Kidney epithelial cell (primary cell): Measurements from ENCODE around the gene S100A13. TPM values are rescaled to one million over a fixed set of nuclear protein-coding genes. Genes with fewer than 3 reads are reported as not detected.

Source experiments
- DNase-seq: peaks from one replicate; pipeline ENCODE4 v3.0.0-alpha.2; 2010; ENCODE audit warnings: low read depth
- H3K27me3 ChIP-seq: 2 replicates; pipeline ENCODE4 v1.6.0; 2011; ENCODE audit warnings: low read length; ENCODE audit not compliant: control insufficient read depth, insufficient read depth
- H3K36me3 ChIP-seq: 2 replicates; pipeline ENCODE4 v1.5.1; 2011; ENCODE audit warnings: low read length; ENCODE audit not compliant: control insufficient read depth, insufficient read depth
- H3K4me3 ChIP-seq: 2 replicates; pipeline ENCODE4 v1.5.1; 2011; ENCODE audit warnings: low read depth, mild to moderate bottlenecking, control low read depth, low read length
- total RNA-seq: library from RNA; depleted of rRNA; stranded (reverse); fragments of >200 nt; gene quantifications from 2 replicates; pipeline ENCODE4 v1.2.3, GENCODE V29; 2015
- TF ChIP-seq, protein P1 (sequence below): IDR thresholded peaks from 2 replicates; pipeline ENCODE4 v1.5.1; 2011; ENCODE audit warnings: mild to moderate bottlenecking, moderate library complexity, low read length, control low read depth, inconsistent platforms; ENCODE audit not compliant: insufficient read depth, poor library complexity, severe bottlenecking

S100A13 gene
- total RNA-seq, 1 donor from 2014 or later, result 171 TPM

- DNase-seq, result no peak
Observed at GRCh38 chr1:153608089-153608682, 19.1 kb downstream of the S100A13 start.

DNA sequence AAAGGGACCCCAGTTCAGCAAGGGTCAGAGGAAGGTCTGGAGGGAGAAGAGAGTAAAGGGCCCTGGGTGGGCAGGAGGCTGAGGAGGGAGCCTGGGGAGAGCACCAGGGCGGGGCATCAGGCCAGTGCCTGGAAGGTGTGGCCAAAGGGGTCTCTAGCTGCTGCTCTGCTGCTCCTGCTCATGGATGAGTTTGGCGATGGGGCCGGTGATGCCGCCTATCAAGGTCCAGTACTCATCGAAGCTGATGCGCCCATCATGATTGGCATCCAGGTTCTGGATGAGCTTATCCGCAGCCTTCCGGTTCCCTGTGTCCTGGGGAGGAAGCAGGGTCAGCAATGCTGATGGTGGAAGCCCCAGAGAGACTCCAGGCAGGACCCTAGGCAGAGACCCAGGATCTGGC, 19.9 kb downstream of the S100A13 start:
- Histone ChIP-seq H3K27me3 (no peaks in the 10 kb centered on the region), H3K4me3 (no peak overlapping the region), H3K36me3 (peaks cover 3% of the 10 kb centered on the region)
- no peak for DNase-seq
- TF ChIP-seq, protein P1, sequence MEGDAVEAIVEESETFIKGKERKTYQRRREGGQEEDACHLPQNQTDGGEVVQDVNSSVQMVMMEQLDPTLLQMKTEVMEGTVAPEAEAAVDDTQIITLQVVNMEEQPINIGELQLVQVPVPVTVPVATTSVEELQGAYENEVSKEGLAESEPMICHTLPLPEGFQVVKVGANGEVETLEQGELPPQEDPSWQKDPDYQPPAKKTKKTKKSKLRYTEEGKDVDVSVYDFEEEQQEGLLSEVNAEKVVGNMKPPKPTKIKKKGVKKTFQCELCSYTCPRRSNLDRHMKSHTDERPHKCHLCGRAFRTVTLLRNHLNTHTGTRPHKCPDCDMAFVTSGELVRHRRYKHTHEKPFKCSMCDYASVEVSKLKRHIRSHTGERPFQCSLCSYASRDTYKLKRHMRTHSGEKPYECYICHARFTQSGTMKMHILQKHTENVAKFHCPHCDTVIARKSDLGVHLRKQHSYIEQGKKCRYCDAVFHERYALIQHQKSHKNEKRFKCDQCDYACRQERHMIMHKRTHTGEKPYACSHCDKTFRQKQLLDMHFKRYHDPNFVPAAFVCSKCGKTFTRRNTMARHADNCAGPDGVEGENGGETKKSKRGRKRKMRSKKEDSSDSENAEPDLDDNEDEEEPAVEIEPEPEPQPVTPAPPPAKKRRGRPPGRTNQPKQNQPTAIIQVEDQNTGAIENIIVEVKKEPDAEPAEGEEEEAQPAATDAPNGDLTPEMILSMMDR, result no peak

More at GRCh38 chr1:153608089-153608682, 19.1 kb downstream of the S100A13 start:
- TF ChIP-seq, protein P1, result no peak
- Histone ChIP-seq H3K4me3 (peak overlapping the region; percentile 56), H3K36me3 (peaks cover 3% of the 10 kb centered on the region), H3K27me3 (no peaks in the 10 kb centered on the region)

GRCh38 chr1:153606194-153606593, 21.1 kb downstream of the S100A13 start:
- peaks cover 3% of the 10 kb centered on the region for H3K36me3 ChIP-seq
- TF ChIP-seq, protein P1, result no peak
- no peak for DNase-seq
- no peaks in the 10 kb centered on the region for H3K27me3 ChIP-seq
- H3K4me3 ChIP-seq, result no peak overlapping the region

GRCh38 chr1:153602749-153603148, 24.6 kb downstream of the S100A13 start:
- DNase-seq, result no peak
- Histone ChIP-seq H3K4me3 (no peak overlapping the region), H3K36me3 (peaks cover 3% of the 10 kb centered on the region), H3K27me3 (no peaks in the 10 kb centered on the region)
- TF ChIP-seq, protein P1, result no peak

DNA sequence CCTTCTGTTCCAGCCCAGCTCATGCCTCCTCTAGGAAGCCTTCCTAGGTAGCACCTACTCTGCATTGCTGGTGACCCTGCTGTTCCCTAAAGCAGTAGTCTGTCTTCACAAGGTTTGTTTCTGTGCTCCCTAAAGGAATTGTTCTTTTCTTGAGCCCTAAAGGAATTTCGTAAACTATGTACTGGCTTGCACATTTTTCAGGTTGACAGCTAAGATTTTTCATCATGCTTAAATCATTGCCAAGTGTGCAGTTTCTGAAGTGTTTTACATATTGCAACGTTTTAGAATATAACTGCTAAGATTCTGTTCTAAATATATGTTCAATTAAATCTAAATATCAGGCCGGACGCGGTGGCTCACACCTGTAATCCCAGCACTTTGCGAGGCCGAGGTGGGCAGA, 27.5 kb downstream of the S100A13 start:
- TF ChIP-seq, protein P1, result no peak
- Histone ChIP-seq H3K27me3 (no peaks in the 10 kb centered on the region), H3K36me3 (no peaks in the 10 kb centered on the region), H3K4me3 (no peak overlapping the region)
- DNase-seq, result no peak
